Activated CD4-positive, alpha-beta T cell treated with anti-CD3 and anti-CD28 coated beads, Interleukin-2, amount 10 ng/mL, durations not matched to agents 7 days and 5 days (primary cell): ENCODE measurements around the gene LPAR1. TPM values are rescaled to one million over a fixed set of nuclear protein-coding genes. Genes with fewer than 3 reads are reported as not detected.

Experiments used
- CTCF ChIA-PET: fragments of 350-600 bp; sonication (Branson Sonifier 250); formaldehyde crosslinking; loops from one replicate; lab custom pipeline; 2021; ENCODE audit warnings: antibody characterized with exemption; lab: Charles Lee
- POLR2A ChIA-PET: fragments of 350-600 bp; sonication (Branson Sonifier 250); formaldehyde crosslinking; loops from one replicate; lab custom pipeline; 2021; ENCODE audit warnings: antibody characterized with exemption; lab: Charles Lee
- DNase-seq: peaks from one replicate; pipeline ENCODE4 v3.0.0-alpha.2; 2020
- H3K27ac Mint-ChIP-seq: one replicate; pipeline ENCODE4 v1.8.0; 2021; ENCODE audit warnings: mild to moderate bottlenecking, moderate library complexity, mixed read lengths
- H3K27me3 Mint-ChIP-seq: one replicate; pipeline ENCODE4 v1.8.0; 2021; ENCODE audit warnings: mixed read lengths
- H3K36me3 Mint-ChIP-seq: one replicate; pipeline ENCODE4 v1.8.0; 2021; ENCODE audit warnings: low read depth, mixed read lengths
- H3K4me1 Mint-ChIP-seq: one replicate; pipeline ENCODE4 v1.8.0; 2021; ENCODE audit warnings: mixed read lengths
- H3K4me3 Mint-ChIP-seq: one replicate; pipeline ENCODE4 v1.8.0; 2021; ENCODE audit warnings: mild to moderate bottlenecking, moderate library complexity, mixed read lengths
- H3K9me3 Mint-ChIP-seq: one replicate; pipeline ENCODE4 v1.8.0; 2021; ENCODE audit warnings: mixed read lengths
- total RNA-seq, 2 experiments: library from RNA; stranded (reverse); gene quantifications; one replicate each; pipeline ENCODE4 v1.2.3, GENCODE V29; 2021

Gene LPAR1
- total RNA-seq, 2 experiments from 2014 or later = not detected

- H3K36me3 Mint-ChIP-seq = no peaks in the 10 kb centered on the region
- ChIA-PET POLR2A (no interaction called here), CTCF (no interaction called here)
- H3K27ac Mint-ChIP-seq = no peak overlapping the region
- no peak overlapping the region for H3K4me3 Mint-ChIP-seq
- H3K9me3 Mint-ChIP-seq = peaks cover 9% of the 10 kb centered on the region
- H3K27me3 Mint-ChIP-seq = no peaks in the 10 kb centered on the region
- no peaks in the 10 kb centered on the region for H3K4me1 Mint-ChIP-seq
- no peak for DNase-seq
Observed at GRCh38 chr9:110912419-110913291, 125.6 kb downstream of the LPAR1 start.

- no peak for DNase-seq
- ChIA-PET POLR2A (no interaction called here), CTCF (no interaction called here)
- no peaks in the 10 kb centered on the region for H3K36me3 Mint-ChIP-seq
- no peaks in the 10 kb centered on the region for H3K4me1 Mint-ChIP-seq
- H3K4me3 Mint-ChIP-seq = no peak overlapping the region
- H3K27me3 Mint-ChIP-seq = no peaks in the 10 kb centered on the region
- H3K27ac Mint-ChIP-seq = no peak overlapping the region
- peaks cover 9% of the 10 kb centered on the region for H3K9me3 Mint-ChIP-seq
Observed at GRCh38 chr9:110911659-110912418, 126.4 kb downstream of the LPAR1 start.

- no peaks in the 10 kb centered on the region for H3K27me3 Mint-ChIP-seq
- peaks cover 9% of the 10 kb centered on the region for H3K9me3 Mint-ChIP-seq
- no peak overlapping the region for H3K27ac Mint-ChIP-seq
- H3K4me1 Mint-ChIP-seq = no peaks in the 10 kb centered on the region
- H3K4me3 Mint-ChIP-seq = no peak overlapping the region
- no peaks in the 10 kb centered on the region for H3K36me3 Mint-ChIP-seq
- ChIA-PET CTCF (no interaction called here), POLR2A (no interaction called here)
- DNase-seq = no peak
Observed at GRCh38 chr9:110908894-110909293, 129.4 kb downstream of the LPAR1 start.

GRCh38 chr9:110900917-110901316 lies 137.4 kb downstream of the LPAR1 start:
- ChIA-PET POLR2A (no interaction called here), CTCF (no interaction called here)
- H3K27me3 Mint-ChIP-seq = no peaks in the 10 kb centered on the region
- no peaks in the 10 kb centered on the region for H3K4me1 Mint-ChIP-seq
- no peak overlapping the region for H3K27ac Mint-ChIP-seq
- peaks cover 16% of the 10 kb centered on the region for H3K9me3 Mint-ChIP-seq
- DNase-seq = no peak
- no peaks in the 10 kb centered on the region for H3K36me3 Mint-ChIP-seq
- no peak overlapping the region for H3K4me3 Mint-ChIP-seq

GRCh38 chr9:110900456-110900855 lies 137.8 kb downstream of the LPAR1 start:
- H3K4me3 Mint-ChIP-seq = no peak overlapping the region
- ChIA-PET CTCF (no interaction called here), POLR2A (no interaction called here)
- no peaks in the 10 kb centered on the region for H3K27me3 Mint-ChIP-seq
- no peak for DNase-seq
- H3K9me3 Mint-ChIP-seq = peaks cover 16% of the 10 kb centered on the region
- H3K4me1 Mint-ChIP-seq = no peaks in the 10 kb centered on the region
- no peaks in the 10 kb centered on the region for H3K36me3 Mint-ChIP-seq
- H3K27ac Mint-ChIP-seq = no peak overlapping the region

GRCh38 chr9:110898866-110899265 lies 139.4 kb downstream of the LPAR1 start:
- no peak for DNase-seq

GRCh38 chr9:110898358-110898757 lies 139.9 kb downstream of the LPAR1 start:
- H3K27me3 Mint-ChIP-seq = no peaks in the 10 kb centered on the region
- CTCF ChIA-PET = interaction anchor here (0.6 kb wide), 1 partner anchor 76 kb away, joined by 3 read pairs; no protein-coding TSS in a partner anchor
- H3K36me3 Mint-ChIP-seq = no peaks in the 10 kb centered on the region
- DNase-seq = no peak
- H3K4me1 Mint-ChIP-seq = no peaks in the 10 kb centered on the region
- H3K4me3 Mint-ChIP-seq = no peak overlapping the region
- POLR2A ChIA-PET = no interaction called here
- no peak overlapping the region for H3K27ac Mint-ChIP-seq
- H3K9me3 Mint-ChIP-seq = peaks cover 16% of the 10 kb centered on the region

More at GRCh38 chr9:110898866-110899265, 139.4 kb downstream of the LPAR1 start:
- CTCF ChIA-PET = no interaction called here
- Mint-ChIP-seq H3K4me1 (no peaks in the 10 kb centered on the region), H3K9me3 (peaks cover 16% of the 10 kb centered on the region), H3K27me3 (no peaks in the 10 kb centered on the region), H3K4me3 (no peak overlapping the region), H3K36me3 (no peaks in the 10 kb centered on the region), H3K27ac (no peak overlapping the region)
- POLR2A ChIA-PET = no interaction called here

GRCh38 chr9:110897943-110898342 lies 140.3 kb downstream of the LPAR1 start:
- Mint-ChIP-seq H3K27ac (no peak overlapping the region), H3K9me3 (peaks cover 16% of the 10 kb centered on the region), H3K36me3 (no peaks in the 10 kb centered on the region), H3K4me1 (no peaks in the 10 kb centered on the region), H3K27me3 (no peaks in the 10 kb centered on the region), H3K4me3 (no peak overlapping the region)
- CTCF ChIA-PET = interaction anchor here (0.6 kb wide), 1 partner anchor 76 kb away, joined by 3 read pairs; no protein-coding TSS in a partner anchor
- POLR2A ChIA-PET = no interaction called here
- DNase-seq = no peak

- Mint-ChIP-seq H3K36me3 (no peaks in the 10 kb centered on the region), H3K27ac (no peak overlapping the region), H3K9me3 (no peaks in the 10 kb centered on the region), H3K4me3 (no peak overlapping the region), H3K4me1 (no peaks in the 10 kb centered on the region), H3K27me3 (no peaks in the 10 kb centered on the region)
- ChIA-PET POLR2A (no interaction called here), CTCF (no interaction called here)
- no peak for DNase-seq
Observed at GRCh38 chr9:110895147-110895905, 142.9 kb downstream of the LPAR1 start.

- no peak for DNase-seq
- H3K27me3 Mint-ChIP-seq = no peaks in the 10 kb centered on the region
- POLR2A ChIA-PET = no interaction called here
- no peaks in the 10 kb centered on the region for H3K4me1 Mint-ChIP-seq
- H3K9me3 Mint-ChIP-seq = no peaks in the 10 kb centered on the region
- H3K36me3 Mint-ChIP-seq = no peaks in the 10 kb centered on the region
- H3K4me3 Mint-ChIP-seq = no peak overlapping the region
- H3K27ac Mint-ChIP-seq = no peak overlapping the region
- CTCF ChIA-PET = no interaction called here
Observed at GRCh38 chr9:110894731-110895130, 143.5 kb downstream of the LPAR1 start.

GRCh38 chr9:110892689-110893088 lies 145.6 kb downstream of the LPAR1 start:
- no peak for DNase-seq
- no peak overlapping the region for H3K27ac Mint-ChIP-seq
- POLR2A ChIA-PET = no interaction called here
- no peaks in the 10 kb centered on the region for H3K4me1 Mint-ChIP-seq
- no peaks in the 10 kb centered on the region for H3K9me3 Mint-ChIP-seq
- H3K4me3 Mint-ChIP-seq = no peak overlapping the region
- H3K27me3 Mint-ChIP-seq = no peaks in the 10 kb centered on the region
- H3K36me3 Mint-ChIP-seq = no peaks in the 10 kb centered on the region
- CTCF ChIA-PET = no interaction called here

- DNase-seq = no peak
- H3K27ac Mint-ChIP-seq = no peak overlapping the region
- ChIA-PET CTCF (no interaction called here), POLR2A (no interaction called here)
- H3K4me1 Mint-ChIP-seq = no peaks in the 10 kb centered on the region
- no peaks in the 10 kb centered on the region for H3K9me3 Mint-ChIP-seq
- H3K36me3 Mint-ChIP-seq = no peaks in the 10 kb centered on the region
- no peak overlapping the region for H3K4me3 Mint-ChIP-seq
- H3K27me3 Mint-ChIP-seq = no peaks in the 10 kb centered on the region
Observed at GRCh38 chr9:110891760-110892159, 146.5 kb downstream of the LPAR1 start.
